H9 (cell line): ENCODE data around the gene RCAN2. TPM values are rescaled to one million over a fixed set of nuclear protein-coding genes. Genes with fewer than 3 reads are reported as not detected.

Source experiments
- DNase-seq: peaks from one replicate; pipeline ENCODE4 v3.0.0-alpha.2; 2017
- H2AFZ ChIP-seq: one replicate; pipeline ENCODE4 v1.6.1; 2013; ENCODE audit warnings: mild to moderate bottlenecking, low read length, control low read depth, moderate library complexity
- H2AK5ac ChIP-seq: 2 replicates; pipeline ENCODE4 v1.6.1; 2013; ENCODE audit warnings: low read length, control low read depth, mixed read lengths; ENCODE audit not compliant: insufficient read length
- H2BK120ac ChIP-seq: one replicate; pipeline ENCODE4 v1.6.1; 2013; ENCODE audit warnings: low read depth, mild to moderate bottlenecking, low read length, control low read depth, inconsistent platforms; ENCODE audit not compliant: poor library complexity, severe bottlenecking
- H2BK12ac ChIP-seq: 2 replicates; pipeline ENCODE4 v1.6.1; 2013; ENCODE audit warnings: low read length, control low read depth, mixed read lengths, low read depth; ENCODE audit not compliant: insufficient read length
- H2BK15ac ChIP-seq: 2 replicates; pipeline ENCODE4 v1.6.1; 2013; ENCODE audit warnings: low read depth, low read length, control low read depth
- H2BK20ac ChIP-seq: one replicate; pipeline ENCODE4 v1.6.1; 2013; ENCODE audit warnings: low read depth, mild to moderate bottlenecking, low read length, control low read depth, inconsistent platforms; ENCODE audit not compliant: poor library complexity, severe bottlenecking
- H2BK5ac ChIP-seq: 2 replicates; pipeline ENCODE4 v1.6.1; 2013; ENCODE audit warnings: low read length, control low read depth, mixed read lengths; ENCODE audit not compliant: insufficient read length
- H3K14ac ChIP-seq: 2 replicates; pipeline ENCODE4 v1.6.1; 2013; ENCODE audit warnings: low read length, control low read depth; ENCODE audit not compliant: insufficient read depth
- H3K18ac ChIP-seq: 2 replicates; pipeline ENCODE4 v1.6.1; 2013; ENCODE audit warnings: low read depth, mild to moderate bottlenecking, mixed read lengths, low read length, control low read depth; ENCODE audit not compliant: insufficient read length
- H3K23ac ChIP-seq: 2 replicates; pipeline ENCODE4 v1.6.1; 2013; ENCODE audit warnings: low read length, control low read depth, mixed read lengths, low read depth; ENCODE audit not compliant: insufficient read length
- H3K23me2 ChIP-seq: 2 replicates; pipeline ENCODE4 v1.6.1; 2013; ENCODE audit warnings: low read depth, mild to moderate bottlenecking, mixed read lengths, low read length, control low read depth; ENCODE audit not compliant: insufficient read length, poor library complexity, severe bottlenecking
- H3K27ac ChIP-seq: 2 replicates; pipeline ENCODE4 v1.5.1; 2013; ENCODE audit warnings: low read length, control low read depth, mixed read lengths, low read depth; ENCODE audit not compliant: insufficient read length
- H3K27me3 ChIP-seq: 2 replicates; pipeline ENCODE4 v1.6.1; 2013; ENCODE audit warnings: low read length, control low read depth, inconsistent platforms; ENCODE audit not compliant: insufficient read depth
- H3K4ac ChIP-seq: 2 replicates; pipeline ENCODE4 v1.6.1; 2013; ENCODE audit warnings: low read depth, mild to moderate bottlenecking, control low read depth, inconsistent platforms, low read length, moderate library complexity
- H3K4me1 ChIP-seq: 2 replicates; pipeline ENCODE4 v1.6.1; 2013; ENCODE audit warnings: low read length, control low read depth, inconsistent platforms; ENCODE audit not compliant: insufficient read depth
- H3K4me2 ChIP-seq: 2 replicates; pipeline ENCODE4 v1.6.1; 2013; ENCODE audit warnings: low read length, control low read depth, mixed read lengths; ENCODE audit not compliant: insufficient read length, insufficient read depth
- H3K56ac ChIP-seq: 2 replicates; pipeline ENCODE4 v1.6.1; 2013; ENCODE audit warnings: low read depth, mild to moderate bottlenecking, mixed read lengths, low read length, control low read depth; ENCODE audit not compliant: insufficient read length
- H3K79me1 ChIP-seq: 2 replicates; pipeline ENCODE4 v1.6.1; 2013; ENCODE audit warnings: low read depth, mild to moderate bottlenecking, moderate library complexity, low read length, control low read depth, inconsistent platforms; ENCODE audit not compliant: insufficient read depth, poor library complexity, severe bottlenecking
- H3K79me2 ChIP-seq: 2 replicates; pipeline ENCODE4 v1.6.1; 2013; ENCODE audit warnings: low read length, control low read depth, inconsistent platforms; ENCODE audit not compliant: insufficient read depth
- H3K9ac ChIP-seq: 2 replicates; pipeline ENCODE4 v1.6.1; 2013; ENCODE audit warnings: low read length, control low read depth, mixed read lengths; ENCODE audit not compliant: insufficient read length; ENCODE audit errors: extremely low read depth
- H3K9me3 ChIP-seq: one replicate; pipeline ENCODE4 v1.6.1; 2013; ENCODE audit warnings: low read depth, low read length, inconsistent platforms; ENCODE audit not compliant: control insufficient read depth
- H3T11ph ChIP-seq: one replicate; pipeline ENCODE4 v1.6.1; 2013; ENCODE audit warnings: mild to moderate bottlenecking, low read length, control low read depth, inconsistent platforms
- H4K20me1 ChIP-seq: one replicate; pipeline ENCODE4 v1.6.1; 2013; ENCODE audit not compliant: control insufficient read depth, insufficient read length, insufficient read depth
- H4K5ac ChIP-seq: 2 replicates; pipeline ENCODE4 v1.6.1; 2013; ENCODE audit warnings: low read depth, mild to moderate bottlenecking, mixed read lengths, low read length, control low read depth; ENCODE audit not compliant: insufficient read length
- H4K8ac ChIP-seq: replicated peaks from 2 replicates; pipeline ENCODE4 v1.6.1; 2013; ENCODE audit warnings: low read length, control low read depth, mixed read lengths, low read depth; ENCODE audit not compliant: insufficient read length
- H4K91ac ChIP-seq: 2 replicates; pipeline ENCODE4 v1.6.1; 2013; ENCODE audit warnings: low read depth, mild to moderate bottlenecking, moderate library complexity, mixed read lengths, low read length, control low read depth; ENCODE audit not compliant: insufficient read length
- H3K27ac Mint-ChIP-seq, 3 experiments: 2 replicates in 2 of 3; 3 replicates in 1 of 3; pipeline ENCODE4 v1.8.0; 2020 to 2021; ENCODE audit warnings: mixed read lengths in 3 of 3, mild to moderate bottlenecking in 1 of 3, moderate library complexity in 1 of 3
- H3K27me3 Mint-ChIP-seq: 2 replicates; pipeline ENCODE4 v1.8.0; 2021; ENCODE audit warnings: low read depth, mild to moderate bottlenecking, moderate library complexity, mixed read lengths
- H3K36me3 Mint-ChIP-seq, 3 experiments: 2 replicates in 2 of 3; 3 replicates in 1 of 3; pipeline ENCODE4 v1.8.0; 2020 to 2021; ENCODE audit warnings: low read depth in 3 of 3, mixed read lengths in 3 of 3; ENCODE audit not compliant: insufficient read depth in 1 of 3
- H3K4me1 Mint-ChIP-seq, 2 experiments: 2 replicates each; pipeline ENCODE4 v1.8.0; 2020; ENCODE audit warnings: mixed read lengths in 2 of 2
- H3K4me3 Mint-ChIP-seq, 2 experiments: 2 replicates in 1 of 2; 3 replicates in 1 of 2; pipeline ENCODE4 v1.8.0; 2020 to 2021; ENCODE audit warnings: mild to moderate bottlenecking in 2 of 2, mixed read lengths in 2 of 2, moderate library complexity in 1 of 2
- H3K9me3 Mint-ChIP-seq, 2 experiments: 2 replicates in 1 of 2; 3 replicates in 1 of 2; pipeline ENCODE4 v1.8.0; 2020; ENCODE audit warnings: mild to moderate bottlenecking in 2 of 2, mixed read lengths in 2 of 2, moderate library complexity in 1 of 2
- WGBS: extraction: QIAGEN DNeasy Blood & Tissue Kit; methylation state at CpG from one replicate; pipeline ENCODE4 v1.1.7; 2013; ENCODE audit warnings: missing lambda C conversion rate, low lambda C conversion rate, mixed read lengths; ENCODE audit not compliant: insufficient read length; ENCODE audit errors: extremely low coverage; 5-methylcytosine and 5-hydroxymethylcytosine counted together
- total RNA-seq: library from RNA; stranded (reverse); gene quantifications from 2 replicates; pipeline ENCODE4 v1.2.1, GENCODE V29; 2021
- TF ChIP-seq, protein P1 (sequence below): fragments of 200-600 bp; sonication (generic); conservative IDR thresholded peaks from 3 replicates; pipeline ENCODE4 v1.8.0; 2021; ENCODE audit warnings: antibody characterized with exemption, mild to moderate bottlenecking

Gene RCAN2
- total RNA-seq, 1 experiment from 2014 or later, result 3.0 TPM

DNA sequence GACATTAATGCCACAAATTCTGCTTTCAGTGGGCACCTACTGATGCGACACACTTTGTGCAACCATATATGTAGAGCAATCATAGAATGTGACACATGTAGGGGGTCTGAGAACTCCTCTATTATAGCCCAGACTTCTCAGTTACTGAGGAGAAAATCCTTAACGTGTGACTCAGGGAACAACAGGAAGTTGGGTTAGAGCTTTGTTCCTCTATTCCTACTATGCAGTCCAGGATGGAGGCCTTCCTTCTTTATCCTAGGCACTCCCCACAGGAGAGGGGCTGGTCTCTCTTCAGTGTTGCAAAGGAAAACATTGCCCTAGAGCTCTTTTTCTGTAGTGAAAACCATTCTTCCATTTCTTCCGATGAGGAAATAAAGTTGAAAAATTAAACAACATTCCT, 39.6 kb upstream of the RCAN2 start:
- Histone ChIP-seq H3K56ac (no peak overlapping the region), H3K18ac (no peak overlapping the region), H3K23ac (no peak overlapping the region), H4K8ac (no peak overlapping the region), H3K9ac (no peak overlapping the region), H3K4ac (no peak overlapping the region), H3T11ph (no peak overlapping the region), H3K9me3 (no peaks in the 10 kb centered on the region), H2BK12ac (no peak overlapping the region), H2BK5ac (no peak overlapping the region), H2BK120ac (no peak overlapping the region), H3K4me1 (peaks cover 4% of the 10 kb centered on the region; the same call in 1 of the 2 replicates), H3K27ac (no peak overlapping the region), H3K14ac (no peak overlapping the region), H2AK5ac (no peak overlapping the region), H2BK20ac (no peak overlapping the region), H3K23me2 (no peaks in the 10 kb centered on the region), H4K91ac (no peak overlapping the region), H4K5ac (no peak overlapping the region), H2AFZ (no peak overlapping the region), H3K79me2 (no peaks in the 10 kb centered on the region), H3K27me3 (no peaks in the 10 kb centered on the region), H2BK15ac (no peak overlapping the region), H3K79me1 (no peaks in the 10 kb centered on the region), H4K20me1 (no peaks in the 10 kb centered on the region), H3K4me2 (no peak overlapping the region)
- Mint-ChIP-seq H3K27ac (no peak overlapping the region), H3K4me1 (peaks cover 16 to 24% of the 10 kb centered on the region in 2 experiments), H3K36me3 (no peaks in the 10 kb centered on the region), H3K9me3 (no peaks in the 10 kb centered on the region), H3K4me3 (no peak overlapping the region), H3K27me3 (peaks cover 2% of the 10 kb centered on the region; the same call in 1 of the 2 replicates)
- no CpG with 5 or more reads among the region's 3 CpGs for WGBS
- TF ChIP-seq, protein P1, sequence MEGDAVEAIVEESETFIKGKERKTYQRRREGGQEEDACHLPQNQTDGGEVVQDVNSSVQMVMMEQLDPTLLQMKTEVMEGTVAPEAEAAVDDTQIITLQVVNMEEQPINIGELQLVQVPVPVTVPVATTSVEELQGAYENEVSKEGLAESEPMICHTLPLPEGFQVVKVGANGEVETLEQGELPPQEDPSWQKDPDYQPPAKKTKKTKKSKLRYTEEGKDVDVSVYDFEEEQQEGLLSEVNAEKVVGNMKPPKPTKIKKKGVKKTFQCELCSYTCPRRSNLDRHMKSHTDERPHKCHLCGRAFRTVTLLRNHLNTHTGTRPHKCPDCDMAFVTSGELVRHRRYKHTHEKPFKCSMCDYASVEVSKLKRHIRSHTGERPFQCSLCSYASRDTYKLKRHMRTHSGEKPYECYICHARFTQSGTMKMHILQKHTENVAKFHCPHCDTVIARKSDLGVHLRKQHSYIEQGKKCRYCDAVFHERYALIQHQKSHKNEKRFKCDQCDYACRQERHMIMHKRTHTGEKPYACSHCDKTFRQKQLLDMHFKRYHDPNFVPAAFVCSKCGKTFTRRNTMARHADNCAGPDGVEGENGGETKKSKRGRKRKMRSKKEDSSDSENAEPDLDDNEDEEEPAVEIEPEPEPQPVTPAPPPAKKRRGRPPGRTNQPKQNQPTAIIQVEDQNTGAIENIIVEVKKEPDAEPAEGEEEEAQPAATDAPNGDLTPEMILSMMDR, result no peak
- no peak for DNase-seq
